Activated naive CD8-positive, alpha-beta T cell treated with anti-CD3 and anti-CD28 coated beads, Interleukin-2, amount 10 ng/mL, durations not matched to agents 7 days and 5 days (primary cell): ENCODE measurements around the gene SPAAR. TPM values are rescaled to one million over a fixed set of nuclear protein-coding genes. Genes with fewer than 3 reads are reported as not detected.
"Not testable (repeated sequence)": the region's sequence is repeated elsewhere in the genome, so short reads cannot be mapped to it uniquely, and the experiment has no call there.

Source experiments
- ATAC-seq: fragments of 150-1000 bp; cut with Tn5 transposase; one replicate; pipeline ENCODE4 v1.10.0; 2021; ENCODE audit warnings: low read depth, moderate library complexity
- POLR2A ChIA-PET: fragments of 350-600 bp; sonication (Branson Sonifier 250); formaldehyde crosslinking; loops from one replicate; lab custom pipeline; 2021; ENCODE audit warnings: antibody characterized with exemption; lab: Charles Lee
- DNase-seq: peaks from one replicate; pipeline ENCODE4 v3.0.0; 2021
- H3K27ac Mint-ChIP-seq: one replicate; pipeline ENCODE4 v1.8.0; 2022; ENCODE audit warnings: mild to moderate bottlenecking, mixed read lengths
- H3K27me3 Mint-ChIP-seq: one replicate; pipeline ENCODE4 v1.8.0; 2022; ENCODE audit warnings: mild to moderate bottlenecking, moderate library complexity, mixed read lengths
- H3K36me3 Mint-ChIP-seq: one replicate; pipeline ENCODE4 v1.8.0; 2021; ENCODE audit warnings: mild to moderate bottlenecking, mixed read lengths
- H3K4me1 Mint-ChIP-seq: one replicate; pipeline ENCODE4 v1.8.0; 2021; ENCODE audit warnings: mixed read lengths
- H3K4me3 Mint-ChIP-seq: one replicate; pipeline ENCODE4 v1.8.0; 2022; ENCODE audit warnings: mild to moderate bottlenecking, moderate library complexity, mixed read lengths
- H3K9me3 Mint-ChIP-seq: one replicate; pipeline ENCODE4 v1.8.0; 2021; ENCODE audit warnings: mixed read lengths
- total RNA-seq, 2 experiments: library from RNA; stranded (reverse); gene quantifications; one replicate each; pipeline ENCODE4 v1.2.3, GENCODE V29; 2021

The SPAAR gene
- total RNA-seq, 2 experiments from 2014 or later: not detected

GRCh38 chr9:35882996-35883395 lies 26.3 kb upstream of the SPAAR start:
- POLR2A ChIA-PET: no interaction called here
- DNase-seq (no peak), ATAC-seq (no peak)
- H3K4me1 Mint-ChIP-seq: no peaks in the 10 kb centered on the region
- no peak overlapping the region for H3K4me3 Mint-ChIP-seq
- H3K27ac Mint-ChIP-seq: no peak overlapping the region
- no peaks in the 10 kb centered on the region for H3K36me3 Mint-ChIP-seq
- no peaks in the 10 kb centered on the region for H3K9me3 Mint-ChIP-seq
- H3K27me3 Mint-ChIP-seq: peaks cover 41% of the 10 kb centered on the region

GRCh38 chr9:35884908-35885307 lies 24.4 kb upstream of the SPAAR start:
- POLR2A ChIA-PET, DNase-seq, H3K9me3 Mint-ChIP-seq, H3K36me3 Mint-ChIP-seq, H3K4me3 Mint-ChIP-seq, H3K4me1 Mint-ChIP-seq, ATAC-seq, H3K27ac Mint-ChIP-seq: not testable (repeated sequence)
- H3K27me3 Mint-ChIP-seq: peaks cover 39% of the 10 kb centered on the region

- no peaks in the 10 kb centered on the region for H3K9me3 Mint-ChIP-seq
- peaks cover 42% of the 10 kb centered on the region for H3K27me3 Mint-ChIP-seq
- DNase-seq: no peak
- no peaks in the 10 kb centered on the region for H3K4me1 Mint-ChIP-seq
- POLR2A ChIA-PET: no interaction called here
- H3K36me3 Mint-ChIP-seq: no peaks in the 10 kb centered on the region
- H3K4me3 Mint-ChIP-seq: no peak overlapping the region
- H3K27ac Mint-ChIP-seq: no peak overlapping the region
- ATAC-seq: no peak
Measured at GRCh38 chr9:35891646-35892045, 17.6 kb upstream of the SPAAR start.

- Mint-ChIP-seq H3K4me1 (no peaks in the 10 kb centered on the region), H3K27me3 (peaks cover 38% of the 10 kb centered on the region), H3K36me3 (no peaks in the 10 kb centered on the region), H3K9me3 (no peaks in the 10 kb centered on the region), H3K27ac (no peak overlapping the region), H3K4me3 (no peak overlapping the region)
- DNase-seq (no peak), ATAC-seq (no peak)
- POLR2A ChIA-PET: no interaction called here
Measured at GRCh38 chr9:35892051-35892450, 17.2 kb upstream of the SPAAR start.

GRCh38 chr9:35896570-35896969 lies 12.7 kb upstream of the SPAAR start:
- Mint-ChIP-seq H3K4me1 (no peaks in the 10 kb centered on the region), H3K9me3 (no peaks in the 10 kb centered on the region), H3K27ac (no peak overlapping the region), H3K4me3 (no peak overlapping the region), H3K36me3 (no peaks in the 10 kb centered on the region), H3K27me3 (peaks cover 37% of the 10 kb centered on the region)
- ATAC-seq: no peak
- no peak for DNase-seq
- POLR2A ChIA-PET: no interaction called here

- H3K4me1 Mint-ChIP-seq, H3K36me3 Mint-ChIP-seq, H3K9me3 Mint-ChIP-seq, H3K27ac Mint-ChIP-seq, POLR2A ChIA-PET, H3K4me3 Mint-ChIP-seq, ATAC-seq, DNase-seq: not testable (repeated sequence)
- peaks cover 35% of the 10 kb centered on the region for H3K27me3 Mint-ChIP-seq
Measured at GRCh38 chr9:35897376-35898099, 11.8 kb upstream of the SPAAR start.

GRCh38 chr9:35898337-35898736 lies 11.0 kb upstream of the SPAAR start:
- ATAC-seq: no peak
- Mint-ChIP-seq H3K9me3 (no peaks in the 10 kb centered on the region), H3K4me3 (no peak overlapping the region), H3K27me3 (peaks cover 30% of the 10 kb centered on the region), H3K27ac (no peak overlapping the region), H3K4me1 (peaks cover 1% of the 10 kb centered on the region), H3K36me3 (no peaks in the 10 kb centered on the region)
- POLR2A ChIA-PET: no interaction called here
- no peak for DNase-seq

- POLR2A ChIA-PET: no interaction called here
- Mint-ChIP-seq H3K36me3 (no peaks in the 10 kb centered on the region), H3K27ac (no peak overlapping the region), H3K27me3 (peaks cover 28% of the 10 kb centered on the region), H3K4me3 (no peak overlapping the region), H3K4me1 (peaks cover 1% of the 10 kb centered on the region), H3K9me3 (no peaks in the 10 kb centered on the region)
- DNase-seq (no peak), ATAC-seq (no peak)
Measured at GRCh38 chr9:35899021-35899420, 10.3 kb upstream of the SPAAR start.

GRCh38 chr9:35903049-35903448 lies 6.2 kb upstream of the SPAAR start:
- Mint-ChIP-seq H3K27me3 (peaks cover 13% of the 10 kb centered on the region), H3K9me3 (no peaks in the 10 kb centered on the region), H3K36me3 (no peaks in the 10 kb centered on the region), H3K4me1 (peaks cover 4% of the 10 kb centered on the region), H3K4me3 (no peak overlapping the region), H3K27ac (no peak overlapping the region)
- ATAC-seq (peak; percentile 71), DNase-seq (no peak)
- POLR2A ChIA-PET: interaction anchor here (0.6 to 0.9 kb wide), 3 partner anchors 27 to 134 kb away, joined by 3 read pairs; no protein-coding TSS in a partner anchor

GRCh38 chr9:35904338-35904737 lies 5.0 kb upstream of the SPAAR start:
- POLR2A ChIA-PET: no interaction called here
- H3K36me3 Mint-ChIP-seq: no peaks in the 10 kb centered on the region
- H3K4me3 Mint-ChIP-seq: no peak overlapping the region
- peaks cover 7% of the 10 kb centered on the region for H3K27me3 Mint-ChIP-seq
- DNase-seq (no peak), ATAC-seq (no peak)
- H3K9me3 Mint-ChIP-seq: no peaks in the 10 kb centered on the region
- H3K4me1 Mint-ChIP-seq: peaks cover 8% of the 10 kb centered on the region
- no peak overlapping the region for H3K27ac Mint-ChIP-seq

- POLR2A ChIA-PET: interaction anchor here (0.6 kb wide), 1 partner anchor 1852 kb away, joined by 3 read pairs; no protein-coding TSS in a partner anchor
- Mint-ChIP-seq H3K27ac (no peak overlapping the region), H3K4me3 (no peak overlapping the region), H3K9me3 (no peaks in the 10 kb centered on the region), H3K36me3 (no peaks in the 10 kb centered on the region), H3K27me3 (peaks cover 6% of the 10 kb centered on the region), H3K4me1 (peaks cover 11% of the 10 kb centered on the region)
- DNase-seq: no peak
- no peak for ATAC-seq
Measured at GRCh38 chr9:35905051-35905781, 4.1 kb upstream of the SPAAR start.

- ATAC-seq: no peak
- H3K27me3 Mint-ChIP-seq: peaks cover 6% of the 10 kb centered on the region
- no peak for DNase-seq
- H3K4me3 Mint-ChIP-seq: no peak within 1 kb of the TSS
- H3K27ac Mint-ChIP-seq: no peak within 1 kb of the TSS
- H3K36me3 Mint-ChIP-seq: no peaks in the 10 kb centered on the region
- POLR2A ChIA-PET: no interaction called here
- peaks cover 19% of the 10 kb centered on the region for H3K4me1 Mint-ChIP-seq
- H3K9me3 Mint-ChIP-seq: no peaks in the 10 kb centered on the region
Measured at GRCh38 chr9:35905912-35906679, 3.2 kb upstream of the SPAAR start, which contains the start of gene HRCT1. Gene HRCT1 (plus strand): TSS chr9:35906202. CDS start chr9:35906288, 86 bp downstream.

GRCh38 chr9:35906923-35907699 lies 2.2 kb upstream of the SPAAR start:
- DNase-seq: no peak
- H3K4me1 Mint-ChIP-seq: peaks cover 23% of the 10 kb centered on the region
- H3K4me3 Mint-ChIP-seq: no peak overlapping the region
- H3K27me3 Mint-ChIP-seq: no peaks in the 10 kb centered on the region
- no peak for ATAC-seq
- no peak overlapping the region for H3K27ac Mint-ChIP-seq
- POLR2A ChIA-PET: no interaction called here
- no peaks in the 10 kb centered on the region for H3K9me3 Mint-ChIP-seq
- no peaks in the 10 kb centered on the region for H3K36me3 Mint-ChIP-seq
